Aorta (tissue), 5 donors: Measurements from ENCODE around the gene CRACR2A. TPM values are rescaled to one million over a fixed set of nuclear protein-coding genes. Genes with fewer than 3 reads are reported as not detected.

Experiments
- ATAC-seq: fragments of 200-7000 bp; cut with Tn5 transposase; one replicate; pipeline ENCODE4 v1.9.1; 2022; ENCODE audit warnings: moderate library complexity; ENCODE audit not compliant: low FRiP score
- DNase-seq, 2 donors: peaks; one replicate each; pipeline ENCODE4 v3.0.0-alpha.2; 2020
- H3K27ac ChIP-seq, 2 donors: one replicate each; pipeline ENCODE4 v1.5.1; 2013; ENCODE audit warnings: low read length in 2 of 2, mild to moderate bottlenecking in 2 of 2, moderate library complexity in 2 of 2, control low read depth in 1 of 2, inconsistent platforms in 1 of 2, low read depth in 1 of 2
- H3K27me3 ChIP-seq, 2 donors: one replicate each; pipeline ENCODE4 v1.6.1; 2013; ENCODE audit warnings: control low read depth in 1 of 2, low read length in 1 of 2, mild to moderate bottlenecking in 1 of 2, moderate library complexity in 1 of 2; ENCODE audit not compliant: insufficient read depth in 2 of 2, control insufficient read depth in 1 of 2
- H3K36me3 ChIP-seq, 2 donors: one replicate each; pipeline ENCODE4 v1.6.1; 2013; ENCODE audit warnings: control low read depth in 1 of 2, low read length in 1 of 2, mild to moderate bottlenecking in 1 of 2; ENCODE audit not compliant: insufficient read depth in 2 of 2, control insufficient read depth in 1 of 2
- H3K4me1 ChIP-seq, 2 donors: one replicate each; pipeline ENCODE4 v1.6.1; 2013; ENCODE audit warnings: low read length in 2 of 2, control low read depth in 1 of 2, mild to moderate bottlenecking in 1 of 2, moderate library complexity in 1 of 2; ENCODE audit not compliant: insufficient read depth in 2 of 2, control insufficient read depth in 1 of 2
- H3K4me3 ChIP-seq, 2 donors: one replicate each; pipeline ENCODE4 v1.5.1; 2013; ENCODE audit warnings: low read length in 2 of 2, control low read depth in 1 of 2, mild to moderate bottlenecking in 1 of 2
- H3K9me3 ChIP-seq: one replicate; pipeline ENCODE4 v1.6.1; 2013; ENCODE audit warnings: mild to moderate bottlenecking, low read length; ENCODE audit not compliant: control insufficient read depth
- WGBS, 2 donors: extraction: QIAGEN DNeasy Blood & Tissue Kit; methylation state at CpG; one replicate each; pipeline ENCODE4 v1.1.7; 2013; 5-methylcytosine and 5-hydroxymethylcytosine counted together
- intact Hi-C, 2 donors: fragments of 100-400 bp; cut with DNase I; formaldehyde crosslinking; loops; one replicate each; pipeline versions ENCODE4 v1.14.2 to v1.15.0; 2022
- polyA plus RNA-seq, 2 donors: library from polyadenylated mRNA; stranded (reverse); fragments of 200-250 nt; gene quantifications; one replicate each; pipeline ENCODE4 v1.2.3, GENCODE V29; 2013
- total RNA-seq, 2 donors: library from RNA; stranded (reverse); fragmentation: NEBNext Ultra II Directional; extraction: Animal tissue kit (Norgen Biotek cat#: 25700); gene quantifications; one replicate each; pipeline ENCODE4 v1.2.1, GENCODE V29; 2021
- donor health status: healthy with polysubstance abuse.
- donor health status: Bipolar disorder and iron deficiency.
- donor health status: DM: no; HTN: no; CAD: no.
- donor health status: DM: no; HTN: no; CAD: no.
- donor health status: DM: yes; HTN: yes; CAD: no.

Gene CRACR2A
- total and polyA plus RNA-seq, 4 donors, result 0.49 to 6.9 (median 4.2) TPM

- Histone ChIP-seq H3K36me3 (no peaks in the 10 kb centered on the region), H3K4me1 (no peaks in the 10 kb centered on the region), H3K4me3 (no peak overlapping the region), H3K27me3 (no peaks in the 10 kb centered on the region), H3K9me3 (no peaks in the 10 kb centered on the region), H3K27ac (no peak overlapping the region)
- no peak for ATAC-seq
- no peak for DNase-seq
- 73 to 77% methylated on average over 6 of the region's 6 CpGs for WGBS, 2 donors
- intact Hi-C loops, result no loop called here
Measured at GRCh38 chr12:3730111-3730510, 22.8 kb downstream of the CRACR2A start.

DNA sequence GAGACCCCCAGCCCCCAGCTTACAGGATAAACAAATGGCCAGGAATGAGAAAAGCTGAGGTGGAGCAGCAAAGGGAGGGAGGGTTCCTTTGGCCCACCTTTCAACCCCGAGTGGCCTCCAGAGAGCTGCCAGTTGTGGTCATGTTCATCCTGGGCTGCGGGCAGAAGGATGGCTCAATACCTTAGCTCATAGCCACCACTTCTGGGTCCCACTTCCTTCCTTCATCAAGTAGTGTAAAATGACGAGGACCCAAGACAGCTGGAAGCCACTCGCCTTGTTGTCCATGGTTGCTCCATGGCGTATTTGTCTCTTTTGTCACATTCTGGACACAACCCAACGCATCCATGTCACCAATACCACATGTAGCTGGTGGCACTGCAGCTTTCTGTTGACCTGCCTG lies 24.2 kb downstream of the CRACR2A start:
- intact Hi-C loops, result no loop called here
- Histone ChIP-seq H3K4me3 (no peak overlapping the region), H3K9me3 (no peaks in the 10 kb centered on the region), H3K27me3 (no peaks in the 10 kb centered on the region), H3K36me3 (no peaks in the 10 kb centered on the region), H3K27ac (no peak overlapping the region), H3K4me1 (no peaks in the 10 kb centered on the region)
- WGBS, 2 donors, result 72 to 75% methylated on average over 6 of the region's 6 CpGs
- DNase-seq (no peak), ATAC-seq (no peak)

DNA sequence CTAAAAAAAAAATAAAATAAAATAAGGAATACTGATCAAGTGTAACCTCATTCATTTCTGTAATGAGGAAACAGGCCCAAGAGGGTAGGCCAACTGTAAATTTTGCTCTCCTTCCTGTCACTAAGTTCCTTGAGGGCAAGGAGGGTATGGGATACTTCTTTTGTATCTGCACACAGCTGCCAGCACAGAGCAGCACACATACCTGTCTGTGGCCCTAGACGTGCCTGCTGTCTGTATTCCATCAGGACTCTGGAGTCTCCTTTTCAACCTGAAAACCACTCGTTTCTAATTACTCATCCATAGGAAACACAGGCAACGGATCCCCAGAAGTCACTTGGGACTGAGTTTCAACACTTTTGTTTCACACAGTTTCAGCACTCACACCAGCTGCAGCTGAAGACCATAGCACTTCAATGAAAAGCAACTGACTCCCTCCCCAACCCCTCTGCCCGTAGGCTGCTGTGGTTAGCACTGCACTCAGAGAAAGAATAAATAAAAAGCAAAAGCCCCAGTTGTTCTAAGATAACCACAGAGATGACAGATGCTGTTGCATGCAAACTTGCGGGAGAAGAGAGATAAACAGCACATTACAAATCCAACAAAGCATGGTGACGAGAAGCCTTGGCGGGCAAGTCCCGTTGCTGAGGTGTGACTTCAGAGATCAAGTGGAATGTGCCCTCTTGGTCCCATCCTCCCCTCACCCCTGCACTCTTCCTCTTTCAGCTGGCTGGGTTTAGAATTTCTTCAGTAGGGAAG lies 24.9 kb downstream of the CRACR2A start:
- H3K27ac ChIP-seq, result no peak overlapping the region
- no peak for DNase-seq
- no peaks in the 10 kb centered on the region for H3K27me3 ChIP-seq
- intact Hi-C loops, result no loop called here
- no peaks in the 10 kb centered on the region for H3K9me3 ChIP-seq
- no peak for ATAC-seq
- no peaks in the 10 kb centered on the region for H3K36me3 ChIP-seq
- H3K4me3 ChIP-seq, result no peak overlapping the region
- WGBS, 2 donors, result 33 to 41% methylated on average over 8 of the region's 8 CpGs
- H3K4me1 ChIP-seq, result no peaks in the 10 kb centered on the region

GRCh38 chr12:3727354-3727753 lies 25.6 kb downstream of the CRACR2A start:
- intact Hi-C loops, result no loop called here
- ATAC-seq, result no peak
- H3K4me3 ChIP-seq, result no peak overlapping the region
- no peaks in the 10 kb centered on the region for H3K9me3 ChIP-seq
- no peak for DNase-seq
- H3K27ac ChIP-seq, result no peak overlapping the region
- H3K4me1 ChIP-seq, result no peaks in the 10 kb centered on the region
- H3K36me3 ChIP-seq, result no peaks in the 10 kb centered on the region
- WGBS, 2 donors, result 80 to 83% methylated on average over 8 of the region's 8 CpGs
- no peaks in the 10 kb centered on the region for H3K27me3 ChIP-seq

- intact Hi-C loops, result no loop called here
- Histone ChIP-seq H3K27ac (no peak overlapping the region), H3K4me3 (no peak overlapping the region), H3K36me3 (no peaks in the 10 kb centered on the region), H3K4me1 (no peaks in the 10 kb centered on the region), H3K9me3 (peaks cover 1% of the 10 kb centered on the region), H3K27me3 (no peaks in the 10 kb centered on the region)
- no peak for DNase-seq
- 73 to 75% methylated on average over 6 of the region's 6 CpGs for WGBS, 2 donors
- ATAC-seq, result no peak
Measured at GRCh38 chr12:3726456-3726855, 26.5 kb downstream of the CRACR2A start.

GRCh38 chr12:3725388-3726115 lies 27.4 kb downstream of the CRACR2A start:
- H3K4me1 ChIP-seq, result no peaks in the 10 kb centered on the region
- ATAC-seq (no peak), DNase-seq (no peak)
- H3K9me3 ChIP-seq, result peaks cover 1% of the 10 kb centered on the region
- intact Hi-C loops, result no loop called here
- H3K36me3 ChIP-seq, result no peaks in the 10 kb centered on the region
- H3K27ac ChIP-seq, result no peak overlapping the region
- no peaks in the 10 kb centered on the region for H3K27me3 ChIP-seq
- H3K4me3 ChIP-seq, result no peak overlapping the region
- 59 to 74% methylated on average over 6 of the region's 6 CpGs for whole genome bisulfite sequencing, 2 donors

DNA sequence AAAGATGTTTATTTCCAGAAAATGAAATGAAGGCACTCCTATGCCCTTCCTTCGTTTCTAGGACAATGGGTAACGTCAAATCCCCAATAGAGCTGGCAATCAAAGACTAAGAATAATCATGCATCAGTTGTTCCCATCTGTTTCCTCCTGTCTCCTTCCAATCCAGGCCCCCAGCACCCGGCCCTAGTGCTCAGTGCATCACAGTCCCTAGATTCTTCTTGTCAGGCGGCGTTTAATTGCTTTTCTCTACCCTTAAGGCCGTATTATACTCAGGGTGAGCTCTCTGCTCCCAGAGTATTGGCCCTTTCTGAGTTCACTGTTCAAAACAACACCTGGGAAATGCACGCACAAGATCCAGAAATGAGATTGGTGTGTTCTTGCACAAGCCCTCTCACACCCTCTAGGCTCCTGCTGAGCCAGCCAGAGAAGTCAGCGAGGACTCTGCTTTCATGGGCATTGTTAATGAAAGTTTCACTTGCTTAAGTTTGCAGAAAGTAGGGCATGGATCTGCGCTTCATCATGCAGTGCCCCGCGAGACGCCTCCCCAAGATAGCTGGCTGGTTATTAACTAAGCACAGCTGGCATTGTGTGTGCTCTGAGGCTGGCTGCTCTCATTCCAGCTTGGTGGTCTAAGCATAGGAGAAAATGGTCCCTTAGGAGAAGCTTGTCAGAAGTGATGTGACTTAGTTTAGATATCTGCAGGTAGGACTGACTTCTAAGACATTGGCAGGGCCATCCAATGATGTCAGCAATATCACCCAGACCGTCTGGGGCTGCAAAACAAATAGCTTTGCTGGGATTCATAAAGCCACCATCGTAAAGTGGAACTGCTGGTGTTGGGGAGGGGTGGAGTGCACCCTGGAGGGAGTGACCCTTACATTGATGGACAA lies 28.7 kb downstream of the CRACR2A start:
- Histone ChIP-seq H3K36me3 (no peaks in the 10 kb centered on the region), H3K27me3 (no peaks in the 10 kb centered on the region), H3K4me3 (no peak overlapping the region), H3K9me3 (peaks cover 1% of the 10 kb centered on the region), H3K27ac (no peak overlapping the region), H3K4me1 (no peaks in the 10 kb centered on the region)
- ATAC-seq (no peak), DNase-seq (no peak)
- intact Hi-C loops, result no loop called here
- WGBS, 2 donors, result 75 to 84% methylated on average over 14 of the region's 14 CpGs

DNA sequence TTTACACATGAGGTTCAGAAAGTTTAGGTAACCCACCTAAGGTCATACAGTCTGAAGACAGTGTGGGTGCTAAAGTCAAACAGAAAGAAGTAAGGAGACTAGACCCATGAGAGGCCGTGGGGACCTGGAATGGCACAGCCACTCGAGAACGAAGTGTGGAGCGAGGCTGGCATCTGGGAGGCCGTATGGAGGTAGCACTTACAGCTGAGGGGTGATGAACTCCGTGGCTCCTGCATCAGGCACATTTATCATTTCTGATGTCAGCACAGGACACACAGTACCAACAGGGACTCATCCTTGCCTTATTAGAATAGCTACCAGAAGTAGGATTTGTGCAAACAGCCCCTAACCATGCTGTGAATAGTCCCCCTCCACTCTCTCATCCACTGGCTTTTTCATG lies 30.5 kb downstream of the CRACR2A start:
- intact Hi-C loops, result no loop called here
- Histone ChIP-seq H3K4me3 (no peak overlapping the region), H3K4me1 (no peaks in the 10 kb centered on the region), H3K9me3 (peaks cover 1% of the 10 kb centered on the region), H3K27me3 (no peaks in the 10 kb centered on the region), H3K36me3 (no peaks in the 10 kb centered on the region), H3K27ac (no peak overlapping the region)
- no peak for ATAC-seq
- 67 to 74% methylated on average over 6 of the region's 6 CpGs for WGBS, 2 donors
- no peak for DNase-seq
